GM18498 (cell line): Measurements from ENCODE around the gene KMT2D.

Experiments
- ATAC-seq: cut with Tn5 transposase; IDR thresholded peaks from one replicate; pipeline ENCODE4 v1.9.1; 2021; ENCODE audit warnings: mild to moderate bottlenecking, moderate library complexity; ENCODE audit not compliant: unreplicated experiment

Gene KMT2D

GRCh38 chr12:49052451-49053208 lies 8.0 kb downstream of the KMT2D start:
- ATAC-seq: no peak

GRCh38 chr12:49051777-49052438 lies 8.7 kb downstream of the KMT2D start:
- no peak for ATAC-seq

- ATAC-seq: no peak
Measured at GRCh38 chr12:49051373-49051764, 9.2 kb downstream of the KMT2D start.

GRCh38 chr12:49050507-49051372 lies 9.9 kb downstream of the KMT2D start:
- ATAC-seq: no peak

- ATAC-seq: no peak
Measured at GRCh38 chr12:49049566-49050224, 10.9 kb downstream of the KMT2D start.

GRCh38 chr12:49048953-49049352 lies 11.6 kb downstream of the KMT2D start:
- no peak for ATAC-seq

GRCh38 chr12:49046129-49046895 lies 14.3 kb downstream of the KMT2D start:
- no peak for ATAC-seq

GRCh38 chr12:49044660-49045059 lies 15.9 kb downstream of the KMT2D start:
- no peak for ATAC-seq

GRCh38 chr12:49043856-49044258 lies 16.7 kb downstream of the KMT2D start:
- ATAC-seq: no peak

GRCh38 chr12:49043241-49043640 lies 17.4 kb downstream of the KMT2D start:
- ATAC-seq: no peak

- no peak for ATAC-seq
Measured at GRCh38 chr12:49041881-49042484, 18.6 kb downstream of the KMT2D start.

GRCh38 chr12:49041036-49041880 lies 19.3 kb downstream of the KMT2D start:
- ATAC-seq: no peak

GRCh38 chr12:49040364-49040855 lies 20.2 kb downstream of the KMT2D start:
- no peak for ATAC-seq

- no peak for ATAC-seq
Measured at GRCh38 chr12:49039421-49040363, 20.9 kb downstream of the KMT2D start.

- ATAC-seq: no peak
Measured at GRCh38 chr12:49038291-49038955, 22.2 kb downstream of the KMT2D start.

- ATAC-seq: no peak
Measured at GRCh38 chr12:49037947-49038237, 22.7 kb downstream of the KMT2D start.
